ENCODE data around the gene RIOK1. TPM values are rescaled to one million over a fixed set of nuclear protein-coding genes. Genes with fewer than 3 reads are reported as not detected.

Gene RIOK1
- total RNA-seq, 1 experiment from 2014 or later, result 16.9 TPM

DNA sequence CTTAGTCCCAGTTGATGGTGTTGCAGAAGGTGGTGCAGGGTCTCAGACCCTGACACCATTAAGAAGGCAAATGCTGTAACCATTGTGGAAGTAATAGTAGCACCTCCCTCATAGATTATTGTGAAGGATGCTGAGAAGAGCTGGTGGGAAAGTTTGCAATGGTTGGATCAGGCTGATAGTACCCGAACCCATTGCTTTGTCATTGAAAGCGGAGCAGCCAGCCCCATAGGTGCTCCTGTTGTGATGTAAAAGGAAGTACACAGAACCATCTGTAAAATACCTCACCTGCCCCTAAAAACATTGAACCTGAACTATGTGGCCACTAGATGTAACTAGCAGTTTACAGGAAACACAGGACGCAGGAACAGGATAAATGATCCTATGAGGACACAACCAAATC lies 31.5 kb downstream of the RIOK1 start:
- intact Hi-C loops (cut with micrococcal nuclease; ENCODE audit: unreplicated experiment), result no loop called here
- H3K4me1 ChIP-seq (replicated peaks; ENCODE audit: insufficient read depth), result no peaks in the 10 kb centered on the region
- H2AFZ ChIP-seq, result no peak overlapping the region
- H4K20me1 ChIP-seq (ENCODE audit: insufficient read depth), result no peaks in the 10 kb centered on the region
- H3F3A ChIP-seq (ENCODE audit: insufficient read depth, low read depth), result no peaks in the 10 kb centered on the region
- no peak for DNase-seq
- H3K4me3 ChIP-seq, result no peak overlapping the region
- POLR2A ChIA-PET (ENCODE audit: unreplicated experiment), result no interaction called here
- no peaks in the 10 kb centered on the region for H3K79me2 ChIP-seq (ENCODE audit: low read depth)
- H3K4me2 ChIP-seq, result no peak overlapping the region
- H3K36me3 ChIP-seq (ENCODE audit: low read depth), result 0 out of 2 replicates have a peak, but pooled peaks cover 5% of the 10 kb centered on the region
- no peaks in the 10 kb centered on the region for H3K9me3 ChIP-seq (ENCODE audit: insufficient read depth, low read depth)
- TF ChIP-seq EZH2 (IDR thresholded peaks at IDR 0.05; ENCODE audit: low read depth), result no peak
- TF ChIP-seq, protein P1, sequence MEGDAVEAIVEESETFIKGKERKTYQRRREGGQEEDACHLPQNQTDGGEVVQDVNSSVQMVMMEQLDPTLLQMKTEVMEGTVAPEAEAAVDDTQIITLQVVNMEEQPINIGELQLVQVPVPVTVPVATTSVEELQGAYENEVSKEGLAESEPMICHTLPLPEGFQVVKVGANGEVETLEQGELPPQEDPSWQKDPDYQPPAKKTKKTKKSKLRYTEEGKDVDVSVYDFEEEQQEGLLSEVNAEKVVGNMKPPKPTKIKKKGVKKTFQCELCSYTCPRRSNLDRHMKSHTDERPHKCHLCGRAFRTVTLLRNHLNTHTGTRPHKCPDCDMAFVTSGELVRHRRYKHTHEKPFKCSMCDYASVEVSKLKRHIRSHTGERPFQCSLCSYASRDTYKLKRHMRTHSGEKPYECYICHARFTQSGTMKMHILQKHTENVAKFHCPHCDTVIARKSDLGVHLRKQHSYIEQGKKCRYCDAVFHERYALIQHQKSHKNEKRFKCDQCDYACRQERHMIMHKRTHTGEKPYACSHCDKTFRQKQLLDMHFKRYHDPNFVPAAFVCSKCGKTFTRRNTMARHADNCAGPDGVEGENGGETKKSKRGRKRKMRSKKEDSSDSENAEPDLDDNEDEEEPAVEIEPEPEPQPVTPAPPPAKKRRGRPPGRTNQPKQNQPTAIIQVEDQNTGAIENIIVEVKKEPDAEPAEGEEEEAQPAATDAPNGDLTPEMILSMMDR (conservative IDR thresholded peaks at IDR 0.05), result no peak
- CTCF ChIA-PET, result no interaction called here
- H3K9me2 ChIP-seq (ENCODE audit: insufficient read depth), result no peaks in the 10 kb centered on the region
- H3K27ac ChIP-seq, result no peak overlapping the region
- H3K27me3 ChIP-seq (ENCODE audit: insufficient read depth, low read depth), result no peaks in the 10 kb centered on the region
- no TSS peak for BruUV-seq (replicated peaks)

DNA sequence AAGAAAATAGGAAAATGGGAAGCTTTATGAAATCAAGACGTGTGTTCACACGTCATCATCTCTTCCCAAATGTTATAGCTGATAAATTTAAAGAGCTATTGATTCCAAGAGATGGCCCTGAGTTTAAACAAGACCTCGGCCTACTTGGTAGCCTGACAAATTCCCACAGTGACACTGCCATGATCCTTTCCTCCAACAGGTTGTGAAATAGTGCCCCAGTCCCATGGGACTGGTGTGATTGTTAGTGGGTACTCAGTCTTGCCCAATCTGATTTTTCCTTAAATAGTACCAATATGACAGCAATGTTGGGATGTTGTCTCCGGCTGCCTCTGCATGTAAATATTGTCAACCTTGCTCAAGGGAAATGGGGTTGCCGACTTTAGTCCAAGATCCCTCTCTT lies 34.5 kb downstream of the RIOK1 start:
- Histone ChIP-seq H3K36me3 (ENCODE audit: low read depth) (no peaks in the 10 kb centered on the region), H3K9me3 (ENCODE audit: insufficient read depth, low read depth) (no peaks in the 10 kb centered on the region), H3K4me1 (replicated peaks; ENCODE audit: insufficient read depth) (no peaks in the 10 kb centered on the region), H3K27ac (no peak overlapping the region), H3K4me3 (no peak overlapping the region), H3K79me2 (ENCODE audit: low read depth) (no peaks in the 10 kb centered on the region), H3K4me2 (no peak overlapping the region), H2AFZ (no peak overlapping the region), H3F3A (ENCODE audit: insufficient read depth, low read depth) (no peaks in the 10 kb centered on the region), H3K27me3 (ENCODE audit: insufficient read depth, low read depth) (no peaks in the 10 kb centered on the region), H4K20me1 (ENCODE audit: insufficient read depth) (no peaks in the 10 kb centered on the region), H3K9me2 (ENCODE audit: insufficient read depth) (no peaks in the 10 kb centered on the region)
- POLR2A ChIA-PET (ENCODE audit: unreplicated experiment), result no interaction called here
- intact Hi-C loops (cut with micrococcal nuclease; ENCODE audit: unreplicated experiment), result no loop called here
- no TSS peak for BruUV-seq (replicated peaks)
- TF ChIP-seq, protein P1 (conservative IDR thresholded peaks at IDR 0.05), result no peak
- no peak for TF ChIP-seq EZH2 (IDR thresholded peaks at IDR 0.05; ENCODE audit: low read depth)
- CTCF ChIA-PET, result interaction anchor here (0.6 kb wide), 1 partner anchor 32 kb away, joined by 4 read pairs; no protein-coding TSS in a partner anchor
- no peak for DNase-seq

DNA sequence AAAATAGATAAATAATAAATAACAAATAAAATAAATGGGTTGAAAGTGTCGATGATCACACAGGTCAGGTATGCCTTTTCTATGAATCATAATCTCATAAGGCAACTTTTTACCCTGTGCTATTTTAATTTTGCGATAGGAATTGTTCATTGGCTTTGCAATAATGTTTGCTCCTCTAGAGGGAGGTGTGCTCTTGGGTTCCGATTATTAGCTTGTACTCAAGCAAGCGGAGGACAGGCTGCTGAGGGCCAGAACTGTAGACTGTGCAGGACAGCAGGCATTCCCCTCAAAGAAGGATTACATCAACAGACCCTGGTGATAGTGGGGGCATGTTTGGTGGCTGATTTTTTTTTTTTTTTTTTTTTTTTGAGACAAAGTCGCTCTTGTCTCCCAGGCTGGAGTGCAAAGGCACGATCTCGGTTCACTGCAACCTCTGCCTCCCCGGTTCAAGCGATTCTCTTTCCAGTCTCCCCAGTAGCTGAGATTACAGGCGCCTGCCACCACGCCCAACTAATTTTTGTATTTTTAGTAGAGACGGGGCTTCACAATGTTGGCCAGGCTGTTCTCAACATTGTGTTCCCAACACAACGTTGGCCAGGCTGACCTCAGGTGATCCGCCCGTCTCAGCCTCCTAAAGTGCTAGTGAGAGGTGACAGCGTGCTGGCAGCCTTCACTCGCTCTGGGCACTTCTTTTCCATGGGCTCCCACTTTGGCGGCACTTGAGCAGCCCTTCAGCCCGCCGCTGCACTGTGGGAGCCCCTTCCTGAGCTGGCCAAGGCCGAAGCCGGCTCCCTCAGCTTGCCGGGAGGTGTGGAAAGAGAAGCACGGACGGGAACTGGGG lies 35.6 kb downstream of the RIOK1 start:
- no peaks in the 10 kb centered on the region for H3K4me1 ChIP-seq (replicated peaks; ENCODE audit: insufficient read depth)
- no peak overlapping the region for H3K27ac ChIP-seq
- H3K4me3 ChIP-seq, result no peak overlapping the region
- intact Hi-C loops (cut with micrococcal nuclease; ENCODE audit: unreplicated experiment), result loop anchor here (1.0 kb wide), 2 partner anchors 116 to 190 kb away; partner anchors contain the start of gene DSP
- DNase-seq, result peak; percentile 32 to 57
- no peaks in the 10 kb centered on the region for H3K9me2 ChIP-seq (ENCODE audit: insufficient read depth)
- H2AFZ ChIP-seq, result no peak overlapping the region
- H3K27me3 ChIP-seq (ENCODE audit: insufficient read depth, low read depth), result no peaks in the 10 kb centered on the region
- no peaks in the 10 kb centered on the region for H3F3A ChIP-seq (ENCODE audit: insufficient read depth, low read depth)
- no peaks in the 10 kb centered on the region for H3K36me3 ChIP-seq (ENCODE audit: low read depth)
- no TSS peak for BruUV-seq (replicated peaks)
- H3K9me3 ChIP-seq (ENCODE audit: insufficient read depth, low read depth), result no peaks in the 10 kb centered on the region
- ChIA-PET POLR2A (ENCODE audit: unreplicated experiment) (interaction anchor here (0.7 kb wide), 1 partner anchor 110 kb away, joined by 37 read pairs; no protein-coding TSS in a partner anchor), CTCF (interaction anchor here (0.7 to 1.1 kb wide), 3 partner anchors 115 to 123 kb away, joined by 6 to 13 read pairs (median 9); no protein-coding TSS in a partner anchor)
- H4K20me1 ChIP-seq (ENCODE audit: insufficient read depth), result no peaks in the 10 kb centered on the region
- H3K4me2 ChIP-seq, result no peak overlapping the region
- no peak for TF ChIP-seq EZH2 (IDR thresholded peaks at IDR 0.05; ENCODE audit: low read depth)
- TF ChIP-seq, protein P1 (conservative IDR thresholded peaks at IDR 0.05), result peak; percentile 61
- no peaks in the 10 kb centered on the region for H3K79me2 ChIP-seq (ENCODE audit: low read depth)
